Measurements from ENCODE around the gene TACR2.

TACR2 gene

GRCh38 chr10:69416695-69417094 lies at the start of gene TACR2:
TSS of gene TACR2 (minus strand) at chr10:69416918. CDS start at chr10:69416323, 595 bp downstream.
- FAIRE-seq = no peak

GRCh38 chr10:69466158-69466490 lies 49.4 kb upstream of the TACR2 start:
- no peak for FAIRE-seq

GRCh38 chr10:69465457-69466157 lies 48.9 kb upstream of the TACR2 start:
- FAIRE-seq = no peak

GRCh38 chr10:69464801-69465401 lies 48.2 kb upstream of the TACR2 start:
- FAIRE-seq = no peak

GRCh38 chr10:69464401-69464800 lies 47.7 kb upstream of the TACR2 start:
- FAIRE-seq = no peak

GRCh38 chr10:69463886-69464285 lies 47.2 kb upstream of the TACR2 start:
- no peak for FAIRE-seq

- FAIRE-seq = no peak
Observed at GRCh38 chr10:69461243-69462025, 44.7 kb upstream of the TACR2 start.

- no peak for FAIRE-seq
Observed at GRCh38 chr10:69460576-69461242, 44.0 kb upstream of the TACR2 start.

- no peak for FAIRE-seq
Observed at GRCh38 chr10:69459893-69460575, 43.3 kb upstream of the TACR2 start.

GRCh38 chr10:69459101-69459790 lies 42.5 kb upstream of the TACR2 start:
- no peak for FAIRE-seq

GRCh38 chr10:69458430-69459100 lies 41.8 kb upstream of the TACR2 start:
- no peak for FAIRE-seq

- no peak for FAIRE-seq
Observed at GRCh38 chr10:69457771-69458237, 41.1 kb upstream of the TACR2 start.

- FAIRE-seq = no peak
Observed at GRCh38 chr10:69456880-69457693, 40.4 kb upstream of the TACR2 start.

- no peak for FAIRE-seq
Observed at GRCh38 chr10:69455006-69455763, 38.5 kb upstream of the TACR2 start.

- FAIRE-seq = no peak
Observed at GRCh38 chr10:69453795-69454194, 37.1 kb upstream of the TACR2 start.

- FAIRE-seq = no peak
Observed at GRCh38 chr10:69452676-69453415, 36.1 kb upstream of the TACR2 start.

GRCh38 chr10:69451784-69452251 lies 35.1 kb upstream of the TACR2 start:
- FAIRE-seq = no peak

GRCh38 chr10:69451209-69451783 lies 34.6 kb upstream of the TACR2 start, which contains the start of gene TSPAN15:
TSS of gene TSPAN15 (plus strand) at chr10:69451465. CDS start at chr10:69451595, 130 bp downstream.
- no peak for FAIRE-seq

All from TTC549 (cell line).